Skeletal muscle tissue (tissue), 4 donors: ENCODE results near the gene RASGRF1. TPM values are rescaled to one million over a fixed set of nuclear protein-coding genes. Genes with fewer than 3 reads are reported as not detected.
A peak's percentile ranks its signal among the peaks of the same experiment; 100 is the strongest.

Experiments used
- H3K27ac ChIP-seq: one replicate; pipeline ENCODE4 v1.7.0; 2013; ENCODE audit warnings: mild to moderate bottlenecking, low read depth, low read length, inconsistent platforms
- H3K27me3 ChIP-seq, 3 donors: one replicate each; pipeline ENCODE4 v1.7.0; 2013; ENCODE audit warnings: low read length in 3 of 3; ENCODE audit not compliant: control insufficient read depth in 3 of 3, insufficient read depth in 3 of 3
- H3K36me3 ChIP-seq, 3 donors: one replicate each; pipeline ENCODE4 v1.7.0; 2013; ENCODE audit warnings: low read length in 3 of 3; ENCODE audit not compliant: control insufficient read depth in 3 of 3, insufficient read depth in 3 of 3
- H3K4me1 ChIP-seq, 3 donors: one replicate each; pipeline ENCODE4 v1.7.0; 2013; ENCODE audit warnings: low read length in 3 of 3, mild to moderate bottlenecking in 3 of 3; ENCODE audit not compliant: control insufficient read depth in 3 of 3, insufficient read depth in 3 of 3
- H3K4me3 ChIP-seq, 3 donors: one replicate each; pipeline ENCODE4 v1.7.0; 2013; ENCODE audit warnings: low read length in 3 of 3
- H3K9ac ChIP-seq, 3 donors: one replicate each; pipeline ENCODE4 v1.7.0; 2013; ENCODE audit warnings: low read length in 3 of 3, mild to moderate bottlenecking in 3 of 3, moderate library complexity in 2 of 3, low read depth in 1 of 3
- H3K9me3 ChIP-seq, 3 donors: one replicate each; pipeline ENCODE4 v1.7.0; 2013; ENCODE audit warnings: low read length in 3 of 3; ENCODE audit not compliant: control insufficient read depth in 3 of 3
- total RNA-seq: library from RNA; depleted of rRNA; stranded (reverse); fragments of >200 nt; gene quantifications from one replicate; pipeline ENCODE4 v1.2.3, GENCODE V29; 2014
- donor health status: Osteomylitis.

RASGRF1 gene
- total RNA-seq, 1 donor from 2014 or later = not detected

DNA sequence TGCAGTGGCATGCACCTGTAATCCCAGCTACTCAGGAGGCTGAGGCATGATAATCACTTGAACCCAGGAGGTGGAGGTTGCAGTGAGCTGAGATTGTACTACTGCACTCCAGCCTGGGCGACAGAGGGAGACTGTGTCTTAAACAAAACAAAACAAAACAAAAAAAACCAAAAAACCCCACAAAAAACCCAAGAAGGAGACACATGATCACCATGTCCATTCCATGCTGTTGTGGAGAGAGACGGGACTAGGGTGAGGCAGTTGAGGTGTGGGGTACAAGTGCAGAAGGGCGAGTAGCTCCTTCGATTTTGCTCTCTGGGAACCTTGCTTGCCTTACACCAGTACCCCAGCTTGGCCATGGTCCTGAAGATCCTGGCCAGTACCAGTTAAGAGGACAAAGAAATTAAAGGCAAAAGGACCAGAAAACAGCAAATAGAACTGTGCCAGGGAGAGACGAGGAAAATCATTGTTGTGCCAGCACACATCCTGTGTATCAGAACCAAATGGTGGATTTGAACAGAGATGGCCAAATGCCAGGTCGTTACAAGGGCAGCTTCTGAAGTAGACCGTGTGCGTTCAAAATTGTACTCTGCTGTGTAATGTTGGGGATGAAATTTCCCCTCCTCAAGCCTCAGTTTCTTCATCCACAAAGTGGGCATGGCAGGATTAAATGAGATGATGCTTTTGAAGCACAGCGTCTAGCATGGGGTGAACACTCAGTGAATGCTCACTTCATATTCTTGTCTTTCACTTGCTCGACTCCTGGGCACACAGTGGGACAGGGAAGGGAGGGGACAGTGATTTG lies 102.8 kb downstream of the RASGRF1 start:
- Histone ChIP-seq H3K4me3 (no peak overlapping the region), H3K27ac (peak overlapping the region; percentile 45), H3K4me1 (peaks cover 14 to 28% (median 21%) of the 10 kb centered on the region in 3 donors), H3K9ac (no peak overlapping the region), H3K27me3 (no peaks in the 10 kb centered on the region), H3K9me3 (no peaks in the 10 kb centered on the region), H3K36me3 (no peaks in the 10 kb centered on the region)

DNA sequence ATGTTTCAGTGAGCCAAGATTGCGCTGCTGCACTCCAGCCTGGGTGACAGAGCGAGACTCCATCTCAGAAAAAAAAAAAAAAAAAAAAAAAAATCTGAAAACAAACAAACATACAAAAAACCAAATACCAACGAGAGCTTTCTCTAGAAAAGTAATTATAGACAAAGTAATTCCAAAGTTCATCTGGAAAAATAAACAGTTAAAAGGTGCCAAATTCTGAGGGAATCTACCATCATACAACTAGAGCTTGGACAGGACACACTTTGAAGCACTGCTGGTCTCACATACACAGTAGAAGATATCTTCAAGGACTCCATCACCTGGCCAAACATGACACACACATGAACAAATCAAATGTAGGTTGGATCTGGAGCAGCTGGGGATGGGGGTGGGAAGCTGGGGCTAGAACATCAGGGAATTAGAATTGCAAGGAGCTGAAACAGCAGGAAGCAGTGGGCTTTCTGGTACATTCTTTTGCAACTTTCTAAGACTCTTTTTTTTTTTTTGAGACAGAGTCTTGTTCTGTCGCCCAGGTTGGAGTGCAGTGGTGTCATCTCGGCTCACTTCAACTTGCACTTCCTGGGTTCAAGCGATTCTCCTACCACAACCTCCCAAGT lies 104.6 kb downstream of the RASGRF1 start:
- Histone ChIP-seq H3K27ac (no peak overlapping the region), H3K36me3 (no peaks in the 10 kb centered on the region), H3K9ac (no peak overlapping the region), H3K4me3 (no peak overlapping the region), H3K27me3 (no peaks in the 10 kb centered on the region), H3K9me3 (no peaks in the 10 kb centered on the region), H3K4me1 (peaks cover 14 to 24% (median 23%) of the 10 kb centered on the region in 3 donors)

DNA sequence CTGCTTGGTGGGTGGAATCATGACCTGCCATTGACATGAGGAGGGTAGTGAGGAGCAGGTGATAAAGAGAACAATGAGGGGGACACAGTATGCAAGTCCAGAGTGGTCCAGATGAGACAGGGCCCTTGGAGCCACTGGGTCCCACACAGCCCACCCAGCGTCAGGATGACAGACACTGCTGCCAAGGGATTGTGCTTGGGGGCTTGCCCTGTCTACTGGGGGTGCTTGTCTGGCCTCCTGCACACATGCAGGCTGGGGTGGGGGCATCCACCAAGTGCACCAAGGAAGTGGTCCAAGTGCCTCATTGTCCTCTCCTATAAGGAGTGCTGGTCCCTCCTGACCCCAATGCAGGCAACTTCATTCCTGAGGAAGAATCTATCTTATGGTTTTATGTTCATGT lies 106.5 kb downstream of the RASGRF1 start:
- no peak overlapping the region for H3K4me3 ChIP-seq
- H3K36me3 ChIP-seq = no peaks in the 10 kb centered on the region
- H3K27me3 ChIP-seq = no peaks in the 10 kb centered on the region
- no peaks in the 10 kb centered on the region for H3K9me3 ChIP-seq
- no peak overlapping the region for H3K9ac ChIP-seq
- H3K4me1 ChIP-seq = peaks cover 20 to 26% (median 25%) of the 10 kb centered on the region in 3 donors
- no peak overlapping the region for H3K27ac ChIP-seq

DNA sequence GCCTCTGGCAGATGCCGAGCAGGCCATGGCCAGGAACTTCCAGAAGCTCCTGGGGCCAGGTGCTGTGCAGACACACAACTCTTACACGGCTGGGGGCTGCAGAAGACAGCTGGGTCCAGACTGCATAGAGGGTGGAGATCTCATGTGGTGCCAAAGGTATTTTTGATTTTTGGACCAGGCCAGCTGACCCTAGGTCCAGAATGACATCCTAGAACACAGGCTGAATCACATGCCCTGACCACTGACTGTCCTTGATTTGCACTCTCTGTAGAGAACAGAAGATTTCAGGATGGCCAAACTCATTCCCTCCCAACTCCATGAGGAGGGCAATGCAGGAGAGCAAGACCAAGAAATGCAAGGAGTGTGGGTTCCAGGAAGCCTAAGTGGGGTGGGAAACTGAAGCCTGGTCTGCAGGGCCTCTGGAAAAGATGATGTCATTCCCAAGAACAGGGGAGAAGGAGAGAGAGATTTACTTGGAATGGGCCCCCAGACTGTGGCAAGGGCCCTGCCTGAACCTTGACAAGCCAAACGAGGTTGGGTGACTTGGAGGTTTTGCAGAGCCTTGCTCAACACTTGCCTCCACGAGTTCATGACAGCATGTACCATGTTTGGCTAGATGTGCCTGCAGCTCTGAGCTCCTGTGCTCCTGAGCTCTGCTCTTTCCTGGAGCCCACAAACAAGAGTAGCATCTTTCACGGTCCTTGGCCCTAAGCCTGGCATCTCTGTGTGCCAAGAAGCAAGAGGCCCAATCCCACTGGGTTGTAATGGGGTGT lies 107.2 kb downstream of the RASGRF1 start:
- Histone ChIP-seq H3K4me3 (no peak overlapping the region), H3K4me1 (peaks cover 20 to 22% (median 21%) of the 10 kb centered on the region in 3 donors), H3K27me3 (no peaks in the 10 kb centered on the region), H3K9me3 (no peaks in the 10 kb centered on the region), H3K36me3 (no peaks in the 10 kb centered on the region), H3K9ac (no peak overlapping the region), H3K27ac (no peak overlapping the region)

DNA sequence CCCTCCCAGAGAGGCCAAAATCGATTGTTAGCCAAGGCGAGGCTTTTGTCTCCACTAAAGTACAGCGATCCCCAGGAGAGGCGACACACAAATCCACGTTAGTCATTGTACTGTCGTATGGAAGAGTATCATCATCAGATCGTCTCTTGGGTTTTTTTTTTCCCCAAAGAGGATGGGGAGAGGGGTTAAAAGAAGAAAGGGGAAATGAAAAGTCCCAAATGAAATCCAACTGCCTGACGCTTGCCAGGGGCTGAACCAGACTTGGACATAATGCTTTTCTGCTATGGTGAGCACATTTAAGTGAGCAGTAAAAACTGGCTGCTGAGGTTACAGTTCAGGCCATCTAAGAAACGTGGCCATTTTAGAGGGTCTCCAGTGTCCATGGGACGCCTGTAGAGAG lies 107.8 kb downstream of the RASGRF1 start:
- Histone ChIP-seq H3K36me3 (no peaks in the 10 kb centered on the region), H3K27ac (no peak overlapping the region), H3K9me3 (no peaks in the 10 kb centered on the region), H3K9ac (no peak overlapping the region), H3K4me1 (peaks cover 16 to 18% (median 18%) of the 10 kb centered on the region in 3 donors), H3K27me3 (no peaks in the 10 kb centered on the region), H3K4me3 (no peak overlapping the region)

DNA sequence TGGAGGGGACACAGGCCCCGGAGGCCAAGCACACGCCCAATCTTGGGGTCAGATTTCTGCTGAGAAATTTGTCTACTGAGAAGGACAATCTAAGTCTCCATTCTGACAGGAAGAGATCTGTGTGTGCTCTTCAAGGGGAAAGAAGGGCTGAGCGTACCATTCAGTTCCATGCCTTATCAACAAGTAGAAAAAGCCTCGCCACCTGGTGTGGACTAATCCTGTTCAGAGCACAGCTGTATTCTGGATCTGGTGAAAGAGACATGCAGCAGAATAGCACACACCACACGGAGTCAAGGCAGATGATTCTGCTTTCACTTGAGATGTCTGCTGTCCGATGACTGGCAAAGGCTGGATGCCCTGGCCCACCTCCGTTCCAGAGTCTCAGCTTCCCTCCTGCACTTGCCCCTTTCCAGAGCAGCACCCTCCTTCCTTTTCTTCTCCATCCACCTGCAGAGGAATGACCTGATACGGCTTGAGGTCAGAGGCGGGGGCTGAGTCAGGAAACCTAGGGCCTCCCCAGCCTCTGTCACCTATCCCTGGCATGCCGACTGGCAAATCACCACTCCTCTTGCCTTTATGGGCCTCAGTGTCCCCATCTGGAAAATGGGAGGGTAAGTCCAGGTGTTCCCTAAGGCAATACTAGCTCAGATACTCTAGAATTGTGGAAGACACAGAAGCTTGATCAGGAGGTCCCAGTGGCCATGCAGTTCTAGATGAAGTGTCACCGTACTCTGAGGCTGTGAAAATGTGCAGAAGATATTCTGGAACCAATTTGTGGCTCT lies 108.9 kb downstream of the RASGRF1 start:
- no peaks in the 10 kb centered on the region for H3K27me3 ChIP-seq
- H3K4me3 ChIP-seq = no peak overlapping the region
- H3K4me1 ChIP-seq = peaks cover 16 to 19% (median 18%) of the 10 kb centered on the region in 3 donors
- no peak overlapping the region for H3K27ac ChIP-seq
- no peaks in the 10 kb centered on the region for H3K9me3 ChIP-seq
- H3K36me3 ChIP-seq = no peaks in the 10 kb centered on the region
- no peak overlapping the region for H3K9ac ChIP-seq

DNA sequence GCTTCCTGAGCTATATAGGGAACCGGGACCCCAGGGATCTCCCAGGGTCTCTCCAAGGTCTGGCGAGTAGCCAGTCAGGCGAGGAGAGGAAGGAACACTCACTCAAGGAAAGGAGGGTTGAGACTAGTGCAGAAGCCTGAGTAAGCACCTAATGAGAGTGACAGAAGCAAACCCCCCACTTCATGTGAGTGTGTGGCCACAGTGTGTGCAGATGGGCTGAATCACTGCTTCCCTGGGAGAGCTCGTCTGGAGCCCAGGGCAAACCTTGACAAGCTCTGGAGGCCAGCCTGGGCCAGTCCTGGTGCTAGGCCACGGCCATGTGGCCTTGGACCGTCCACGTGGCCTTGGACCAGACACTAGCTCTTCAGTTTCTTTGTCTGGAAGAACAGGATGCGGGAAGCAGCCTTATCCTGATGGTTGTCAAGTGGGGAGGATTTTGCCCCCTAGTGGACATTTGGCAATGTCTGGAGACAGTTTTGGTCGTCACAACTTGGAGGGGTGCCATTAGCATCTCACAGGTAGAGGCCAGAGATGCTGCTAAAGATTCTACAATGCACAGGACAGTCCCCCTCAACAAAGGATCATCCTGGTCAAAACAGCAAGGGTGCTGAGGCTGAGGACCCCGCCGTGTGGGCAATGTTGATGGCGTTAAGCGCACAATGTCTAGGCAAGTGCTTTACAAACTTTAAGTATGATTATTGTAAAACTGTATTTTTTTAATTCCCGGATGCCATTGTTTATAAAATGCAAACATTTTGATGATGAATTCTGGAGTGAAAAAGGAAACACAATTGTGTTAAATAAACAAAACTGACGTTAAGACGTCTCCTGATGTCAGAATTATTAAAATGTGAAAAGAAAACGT lies 110.9 kb downstream of the RASGRF1 start:
- H3K36me3 ChIP-seq = no peaks in the 10 kb centered on the region
- no peak overlapping the region for H3K27ac ChIP-seq
- H3K4me1 ChIP-seq = peaks cover 16 to 20% (median 18%) of the 10 kb centered on the region in 3 donors
- H3K27me3 ChIP-seq = no peaks in the 10 kb centered on the region
- no peak overlapping the region for H3K9ac ChIP-seq
- no peak overlapping the region for H3K4me3 ChIP-seq
- H3K9me3 ChIP-seq = no peaks in the 10 kb centered on the region

DNA sequence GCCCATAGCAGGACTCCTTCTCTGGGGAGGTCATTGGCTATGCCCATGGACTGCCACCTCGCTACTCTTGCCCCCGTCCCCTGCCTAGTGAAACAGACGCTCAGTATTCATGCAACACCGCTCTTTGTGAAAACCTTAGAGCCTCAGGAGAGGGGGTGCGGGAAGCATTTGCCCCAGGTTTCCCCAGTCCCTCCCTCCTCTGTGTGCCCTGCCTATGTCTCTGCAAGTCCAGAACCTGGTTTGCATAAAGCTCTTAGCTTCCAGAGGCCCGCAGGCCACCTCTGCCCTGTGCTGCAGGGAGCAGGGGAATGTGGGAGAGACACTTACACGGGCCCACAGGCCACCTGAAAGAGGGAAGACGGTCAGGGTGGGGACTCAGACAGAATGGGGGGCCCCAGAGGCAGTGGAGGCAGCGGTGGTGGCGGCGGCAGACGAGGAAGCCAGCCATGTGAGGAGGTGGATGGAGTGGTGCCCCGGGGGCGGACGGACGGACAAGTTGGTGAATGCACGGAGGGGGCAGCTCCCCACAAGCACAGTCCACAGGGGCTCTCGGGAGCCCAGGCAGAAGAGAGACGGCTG lies 111.9 kb downstream of the RASGRF1 start:
- Histone ChIP-seq H3K9ac (no peak overlapping the region), H3K27ac (no peak overlapping the region), H3K27me3 (no peaks in the 10 kb centered on the region), H3K4me3 (no peak overlapping the region), H3K36me3 (no peaks in the 10 kb centered on the region), H3K4me1 (peaks cover 14 to 17% (median 15%) of the 10 kb centered on the region in 3 donors), H3K9me3 (no peaks in the 10 kb centered on the region)
